HG02798 (cell line): ENCODE data around the gene NAPEPLD.
"Not testable (repeated sequence)": the region's sequence is repeated elsewhere in the genome, so short reads cannot be mapped to it uniquely, and the experiment has no call there.

Experiments
- ATAC-seq: cut with Tn5 transposase; IDR thresholded peaks from one replicate; pipeline ENCODE4 v1.9.1; 2021; ENCODE audit warnings: mild to moderate bottlenecking; ENCODE audit not compliant: unreplicated experiment, poor library complexity

NAPEPLD gene

DNA sequence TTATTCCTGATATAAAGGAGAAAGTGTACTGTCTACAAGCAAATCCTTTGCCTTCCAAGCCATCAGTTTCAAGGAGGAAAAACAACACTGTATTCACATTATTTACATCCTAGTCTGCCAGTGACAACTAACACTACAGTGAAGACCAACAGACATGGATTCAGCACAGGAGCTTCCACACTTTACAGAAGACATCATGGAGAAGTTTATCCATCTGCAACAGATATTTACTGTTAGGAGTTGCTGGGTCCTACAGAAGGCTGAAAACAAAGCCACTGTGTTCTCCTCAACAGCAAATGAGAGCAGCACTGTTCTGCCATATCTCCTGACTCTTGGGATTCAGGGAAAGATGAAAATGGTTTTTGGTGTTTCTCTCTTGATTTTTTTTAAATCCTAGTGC lies 31.9 kb downstream of the NAPEPLD start:
- no peak for ATAC-seq

DNA sequence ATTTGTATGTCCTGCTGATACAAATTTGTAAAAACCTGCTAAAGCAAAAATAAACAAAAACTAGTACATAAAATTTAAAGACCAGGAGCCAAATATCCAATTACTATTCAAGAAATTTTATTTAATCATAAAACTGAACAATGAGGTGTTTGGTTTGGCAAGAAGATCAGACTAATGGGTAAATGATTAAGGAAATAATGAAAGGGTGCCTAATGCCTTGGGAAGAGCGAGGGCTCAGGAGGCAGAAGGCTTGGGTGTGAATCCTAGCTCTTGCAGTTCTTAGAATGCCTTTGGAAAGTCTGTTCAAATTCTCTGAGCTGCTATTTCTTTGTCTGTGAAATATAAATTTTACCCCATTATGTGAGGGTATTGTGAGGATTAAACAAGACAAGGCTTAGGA lies 32.4 kb downstream of the NAPEPLD start:
- ATAC-seq = no peak

DNA sequence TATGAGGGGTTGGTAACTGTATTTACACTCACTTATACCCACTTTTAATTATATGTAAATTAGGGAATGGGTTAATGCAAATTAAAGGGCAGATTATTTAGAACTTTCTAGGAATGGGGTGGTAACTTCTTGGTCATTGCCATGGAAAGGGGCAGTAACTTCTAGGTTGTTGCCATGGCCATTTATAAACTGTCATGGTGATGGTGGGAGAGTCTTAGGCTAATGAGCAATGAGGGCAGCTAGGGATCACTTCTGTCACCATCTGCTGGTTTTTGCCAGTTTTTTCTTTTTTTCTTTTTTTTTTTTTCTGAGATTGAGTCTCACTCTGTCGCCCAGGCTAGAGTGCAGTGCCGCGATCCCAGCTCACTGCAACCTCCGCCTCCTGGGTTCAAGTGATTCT lies 33.1 kb downstream of the NAPEPLD start:
- no peak for ATAC-seq

DNA sequence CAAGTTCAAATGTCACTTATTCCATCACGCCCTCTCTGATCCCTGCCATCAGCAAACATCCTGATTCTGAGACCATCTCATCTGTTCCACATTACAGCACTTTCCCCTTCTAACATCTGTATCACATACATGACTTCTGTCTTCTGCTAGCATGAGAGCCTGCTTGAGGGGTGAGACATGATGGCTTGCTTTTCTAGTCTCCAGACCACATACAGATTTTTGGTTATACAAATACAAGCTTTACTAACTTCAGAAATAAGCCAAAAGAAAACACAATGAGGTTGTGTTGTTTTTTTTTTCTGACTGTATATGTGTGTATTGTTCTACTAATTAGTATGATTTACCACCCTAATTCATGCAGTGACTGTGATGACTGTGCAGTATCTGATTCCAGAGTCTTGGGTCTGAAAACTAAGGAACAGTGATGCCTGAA lies 34.3 kb downstream of the NAPEPLD start:
- no peak for ATAC-seq

- no peak for ATAC-seq
Observed at GRCh38 chr7:103113164-103113563, 35.7 kb downstream of the NAPEPLD start.

DNA sequence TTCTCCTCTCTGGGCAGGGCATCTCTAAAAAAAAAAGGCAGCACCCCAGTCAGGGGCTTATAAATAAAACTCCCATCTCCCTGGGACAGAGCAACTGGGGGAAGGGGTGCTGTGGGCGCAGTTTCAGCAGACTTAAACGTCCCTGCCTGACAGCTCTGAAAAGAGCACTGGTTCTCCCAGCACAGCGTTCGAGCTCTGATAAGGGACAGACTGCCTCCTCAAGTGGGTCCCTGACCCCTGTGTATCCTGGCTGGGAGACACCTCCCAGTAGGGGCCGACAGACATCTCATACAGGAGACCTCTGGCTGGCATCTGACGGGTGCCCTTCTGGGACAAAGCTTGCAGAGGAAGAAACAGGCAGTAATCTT lies 42.2 kb downstream of the NAPEPLD start:
- ATAC-seq = not testable (repeated sequence)

- no peak for ATAC-seq
Observed at GRCh38 chr7:103106005-103106702, 42.7 kb downstream of the NAPEPLD start.

DNA sequence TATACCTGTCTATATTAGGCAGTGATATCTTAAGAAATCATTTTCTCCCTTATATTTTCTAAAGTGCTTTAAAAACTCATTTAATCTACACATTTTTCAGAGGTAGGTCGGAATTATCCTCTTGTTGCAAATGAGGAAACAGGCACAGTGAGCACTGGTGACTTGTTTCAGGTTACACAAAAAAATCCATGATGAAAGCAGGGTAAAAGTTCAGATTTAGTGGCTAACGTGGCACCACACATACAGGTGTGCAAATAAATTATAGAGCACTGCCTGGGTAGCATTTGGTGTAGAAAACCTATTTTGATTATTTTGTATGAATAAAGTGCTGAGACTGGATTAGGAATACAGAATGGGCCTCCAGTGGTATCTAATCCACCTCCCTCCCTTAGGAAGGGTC lies 47.4 kb downstream of the NAPEPLD start:
- ATAC-seq = no peak

DNA sequence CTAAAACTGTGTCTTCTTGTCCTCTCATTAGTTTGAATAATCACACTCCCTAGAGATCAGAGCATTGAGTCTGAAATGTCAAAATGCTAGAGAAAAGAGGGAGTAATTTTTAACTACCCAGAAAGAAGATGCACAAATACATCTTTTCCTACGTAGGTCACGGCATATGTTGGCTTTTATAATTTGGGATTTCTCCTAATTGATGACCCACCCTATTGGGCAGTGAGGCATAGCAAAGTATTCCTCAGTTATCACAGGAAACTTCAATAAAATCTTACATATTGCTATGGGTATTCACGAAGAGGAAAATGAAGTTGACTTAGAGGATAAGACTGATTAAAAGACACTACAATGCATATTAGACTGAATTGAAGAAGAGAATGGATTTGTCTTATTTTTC lies 48.6 kb downstream of the NAPEPLD start:
- ATAC-seq = no peak

DNA sequence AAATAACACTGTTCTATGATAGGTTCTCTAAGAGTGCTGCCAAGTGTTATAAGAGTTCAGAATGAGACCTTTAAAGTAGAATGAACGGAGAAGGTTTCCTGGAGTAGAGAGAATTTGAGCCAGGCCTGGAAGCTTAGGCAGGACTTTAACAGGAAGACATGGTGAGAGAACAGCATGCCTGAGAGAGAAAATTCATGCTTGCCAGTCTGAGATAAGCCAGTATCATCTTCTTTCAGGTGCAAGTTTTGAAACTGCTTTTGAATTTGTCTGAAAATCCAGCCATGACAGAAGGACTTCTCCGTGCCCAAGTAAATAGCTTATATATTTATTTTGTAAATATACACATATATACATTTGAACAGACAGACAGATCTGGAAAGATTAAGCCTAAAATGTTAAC lies 51.9 kb downstream of the NAPEPLD start:
- no peak for ATAC-seq

DNA sequence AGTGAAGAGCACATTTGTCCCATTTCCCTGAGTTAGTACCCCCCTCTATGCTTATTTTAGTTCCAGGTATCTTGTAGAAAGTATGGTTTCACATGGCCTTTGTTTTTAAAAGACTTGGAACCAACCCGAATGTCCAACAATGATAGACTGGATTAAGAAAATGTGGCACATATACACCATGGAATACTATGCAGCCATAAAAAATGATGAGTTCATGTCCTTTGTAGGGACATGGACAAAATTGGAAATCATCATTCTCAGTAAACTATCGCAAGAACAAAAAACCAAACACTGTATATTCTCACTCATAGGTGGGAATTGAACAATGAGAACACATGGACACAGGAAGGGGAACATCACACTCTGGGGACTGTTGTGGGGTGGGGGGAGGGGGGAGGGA lies 53.3 kb downstream of the NAPEPLD start:
- not testable (repeated sequence) for ATAC-seq

GRCh38 chr7:103094102-103094501 lies 54.8 kb downstream of the NAPEPLD start:
- ATAC-seq = no peak

DNA sequence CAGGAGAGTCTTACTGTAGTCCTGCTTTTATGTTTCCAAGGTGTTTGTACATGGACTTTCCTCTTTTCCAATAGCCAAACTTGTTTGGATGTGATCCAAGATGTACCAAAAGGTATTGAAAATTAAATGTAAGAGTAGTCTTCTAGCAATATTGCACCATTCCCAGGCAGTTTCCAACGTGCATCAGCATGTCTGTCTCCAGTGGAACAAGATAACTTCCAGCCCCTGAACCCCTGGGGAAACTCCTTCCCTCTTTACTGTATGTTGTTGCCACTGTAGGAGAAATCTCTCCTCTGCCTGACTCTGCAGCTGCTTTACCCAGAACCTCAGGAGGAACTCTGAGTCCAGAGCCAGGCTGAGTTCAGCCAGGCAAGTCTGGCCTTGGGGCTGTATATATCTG lies 55.5 kb downstream of the NAPEPLD start:
- ATAC-seq = no peak

DNA sequence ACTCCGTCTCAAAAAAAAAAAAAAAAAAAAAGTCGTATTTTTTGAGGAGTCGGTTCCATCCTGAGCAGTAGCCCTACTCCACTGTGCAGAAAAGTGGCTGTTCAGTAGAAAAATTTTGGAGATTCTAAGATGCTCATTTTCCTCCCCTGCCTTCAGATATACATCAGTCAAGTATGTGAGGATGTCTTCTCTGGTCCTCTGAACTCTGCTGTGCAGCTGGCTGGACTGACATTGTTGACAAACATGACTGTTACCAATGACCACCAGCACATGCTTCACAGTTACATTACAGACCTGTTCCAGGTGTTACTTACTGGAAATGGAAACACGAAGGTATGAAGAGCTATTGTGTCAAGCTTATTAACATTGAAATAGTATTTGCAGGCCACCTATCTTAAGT lies 56.6 kb downstream of the NAPEPLD start:
- not testable (repeated sequence) for ATAC-seq

GRCh38 chr7:103083210-103083609 lies 65.7 kb downstream of the NAPEPLD start:
- no peak for ATAC-seq

- no peak for ATAC-seq
Observed at GRCh38 chr7:103082497-103082896, 66.4 kb downstream of the NAPEPLD start.

GRCh38 chr7:103080923-103081322 lies 68.0 kb downstream of the NAPEPLD start:
- no peak for ATAC-seq

- ATAC-seq = no peak
Observed at GRCh38 chr7:103079836-103080235, 69.1 kb downstream of the NAPEPLD start.

GRCh38 chr7:103078226-103078625 lies 70.7 kb downstream of the NAPEPLD start:
- not testable (repeated sequence) for ATAC-seq

DNA sequence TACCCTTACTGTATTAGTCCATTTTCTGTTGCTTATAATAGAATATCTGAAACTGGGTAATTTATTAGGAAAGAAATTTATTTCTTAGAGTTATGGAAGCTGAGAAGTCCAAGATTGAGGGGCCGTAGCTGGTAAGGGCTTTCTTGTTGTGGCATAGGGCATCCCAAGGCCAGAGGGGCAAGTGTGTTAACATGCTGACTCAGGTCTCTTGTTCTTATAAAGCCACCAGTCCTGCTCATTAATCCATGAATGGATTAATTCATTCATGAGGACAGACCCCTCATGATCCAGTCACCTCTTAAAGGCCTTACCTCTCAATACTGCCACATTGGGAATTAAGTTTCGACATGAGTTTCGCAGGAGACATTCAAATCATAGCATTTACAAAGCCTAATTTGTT lies 71.6 kb downstream of the NAPEPLD start:
- no peak for ATAC-seq

- no peak for ATAC-seq
Observed at GRCh38 chr7:103076764-103077163, 72.1 kb downstream of the NAPEPLD start.

- ATAC-seq = peak; percentile 48
Observed at GRCh38 chr7:103075337-103075918, 73.5 kb downstream of the NAPEPLD start.
